ENCODE data around the gene VPS45.

Gene VPS45

GRCh38 chr1:150068109-150068435, 496 bp downstream of the VPS45 start:
- no peaks in the 10 kb centered on the region for H3K9me3 ChIP-seq (ENCODE audit: control insufficient read depth, low read length)
- no peaks in the 10 kb centered on the region for H3K4me1 ChIP-seq (ENCODE audit: control insufficient read depth, insufficient read depth, low read length, poor library complexity, severe bottlenecking)
- no peak for DNase-seq
- peak overlapping the region; percentile 71 for H3K27ac ChIP-seq (ENCODE audit: insufficient read depth, low read length, poor library complexity, severe bottlenecking)
- no peaks in the 10 kb centered on the region for H3K27me3 ChIP-seq (replicated peaks; ENCODE audit: control insufficient read depth, insufficient read depth, low read length, poor library complexity, severe bottlenecking)
- no peaks in the 10 kb centered on the region for H3K36me3 ChIP-seq (ENCODE audit: control insufficient read depth, insufficient read depth, low read length)
- H3K4me3 ChIP-seq (ENCODE audit: insufficient read depth, low read depth, low read length, poor library complexity, severe bottlenecking): peak overlapping the region; percentile 76

GRCh38 chr1:150069923-150070322, 2.3 kb downstream of the VPS45 start:
- peaks cover 2% of the 10 kb centered on the region for H3K36me3 ChIP-seq (ENCODE audit: control insufficient read depth, insufficient read depth, low read length)
- H3K4me3 ChIP-seq (ENCODE audit: insufficient read depth, low read depth, low read length, poor library complexity, severe bottlenecking): no peak overlapping the region
- H3K9me3 ChIP-seq (ENCODE audit: control insufficient read depth, low read length): no peaks in the 10 kb centered on the region
- no peaks in the 10 kb centered on the region for H3K4me1 ChIP-seq (ENCODE audit: control insufficient read depth, insufficient read depth, low read length, poor library complexity, severe bottlenecking)
- DNase-seq: no peak
- H3K27ac ChIP-seq (ENCODE audit: insufficient read depth, low read length, poor library complexity, severe bottlenecking): no peak overlapping the region
- no peaks in the 10 kb centered on the region for H3K27me3 ChIP-seq (replicated peaks; ENCODE audit: control insufficient read depth, insufficient read depth, low read length, poor library complexity, severe bottlenecking)

- H3K36me3 ChIP-seq (ENCODE audit: control insufficient read depth, insufficient read depth, low read length): peaks cover 2% of the 10 kb centered on the region
- H3K4me3 ChIP-seq (ENCODE audit: insufficient read depth, low read depth, low read length, poor library complexity, severe bottlenecking): no peak overlapping the region
- H3K9me3 ChIP-seq (ENCODE audit: control insufficient read depth, low read length): no peaks in the 10 kb centered on the region
- no peak overlapping the region for H3K27ac ChIP-seq (ENCODE audit: insufficient read depth, low read length, poor library complexity, severe bottlenecking)
- no peaks in the 10 kb centered on the region for H3K27me3 ChIP-seq (replicated peaks; ENCODE audit: control insufficient read depth, insufficient read depth, low read length, poor library complexity, severe bottlenecking)
- H3K4me1 ChIP-seq (ENCODE audit: control insufficient read depth, insufficient read depth, low read length, poor library complexity, severe bottlenecking): no peaks in the 10 kb centered on the region
- DNase-seq: no peak
Observed at GRCh38 chr1:150072959-150073358, 5.4 kb downstream of the VPS45 start.

GRCh38 chr1:150073516-150073915, 5.9 kb downstream of the VPS45 start:
- H3K36me3 ChIP-seq (ENCODE audit: control insufficient read depth, insufficient read depth, low read length): peaks cover 2% of the 10 kb centered on the region
- no peak overlapping the region for H3K27ac ChIP-seq (ENCODE audit: insufficient read depth, low read length, poor library complexity, severe bottlenecking)
- H3K4me1 ChIP-seq (ENCODE audit: control insufficient read depth, insufficient read depth, low read length, poor library complexity, severe bottlenecking): no peaks in the 10 kb centered on the region
- H3K27me3 ChIP-seq (replicated peaks; ENCODE audit: control insufficient read depth, insufficient read depth, low read length, poor library complexity, severe bottlenecking): no peaks in the 10 kb centered on the region
- H3K9me3 ChIP-seq (ENCODE audit: control insufficient read depth, low read length): no peaks in the 10 kb centered on the region
- DNase-seq: no peak
- no peak overlapping the region for H3K4me3 ChIP-seq (ENCODE audit: insufficient read depth, low read depth, low read length, poor library complexity, severe bottlenecking)

- H3K9me3 ChIP-seq (ENCODE audit: control insufficient read depth, low read length): no peaks in the 10 kb centered on the region
- H3K27me3 ChIP-seq (replicated peaks; ENCODE audit: control insufficient read depth, insufficient read depth, low read length, poor library complexity, severe bottlenecking): no peaks in the 10 kb centered on the region
- peak in 1 of 3 donors; percentile 5 for DNase-seq
- no peak overlapping the region for H3K27ac ChIP-seq (ENCODE audit: insufficient read depth, low read length, poor library complexity, severe bottlenecking)
- peaks cover 2% of the 10 kb centered on the region for H3K36me3 ChIP-seq (ENCODE audit: control insufficient read depth, insufficient read depth, low read length)
- peaks cover 4% of the 10 kb centered on the region for H3K4me1 ChIP-seq (ENCODE audit: control insufficient read depth, insufficient read depth, low read length, poor library complexity, severe bottlenecking)
- no peak overlapping the region for H3K4me3 ChIP-seq (ENCODE audit: insufficient read depth, low read depth, low read length, poor library complexity, severe bottlenecking)
Observed at GRCh38 chr1:150076066-150076465, 8.5 kb downstream of the VPS45 start.

GRCh38 chr1:150076985-150077384, 9.4 kb downstream of the VPS45 start:
- Histone ChIP-seq H3K27me3 (replicated peaks; ENCODE audit: control insufficient read depth, insufficient read depth, low read length, poor library complexity, severe bottlenecking) (no peaks in the 10 kb centered on the region), H3K4me3 (ENCODE audit: insufficient read depth, low read depth, low read length, poor library complexity, severe bottlenecking) (no peak overlapping the region), H3K27ac (ENCODE audit: insufficient read depth, low read length, poor library complexity, severe bottlenecking) (no peak overlapping the region), H3K36me3 (ENCODE audit: control insufficient read depth, insufficient read depth, low read length) (peaks cover 7% of the 10 kb centered on the region), H3K4me1 (ENCODE audit: control insufficient read depth, insufficient read depth, low read length, poor library complexity, severe bottlenecking) (peaks cover 4% of the 10 kb centered on the region), H3K9me3 (ENCODE audit: control insufficient read depth, low read length) (no peaks in the 10 kb centered on the region)
- DNase-seq: no peak

GRCh38 chr1:150080784-150081183, 13.2 kb downstream of the VPS45 start:
- peaks cover 4% of the 10 kb centered on the region for H3K4me1 ChIP-seq (ENCODE audit: control insufficient read depth, insufficient read depth, low read length, poor library complexity, severe bottlenecking)
- H3K36me3 ChIP-seq (ENCODE audit: control insufficient read depth, insufficient read depth, low read length): peaks cover 16% of the 10 kb centered on the region

GRCh38 chr1:150082494-150082893, 14.9 kb downstream of the VPS45 start:
- H3K36me3 ChIP-seq (ENCODE audit: control insufficient read depth, insufficient read depth, low read length): peaks cover 16% of the 10 kb centered on the region
- H3K27ac ChIP-seq (ENCODE audit: insufficient read depth, low read length, poor library complexity, severe bottlenecking): no peak overlapping the region
- H3K4me1 ChIP-seq (ENCODE audit: control insufficient read depth, insufficient read depth, low read length, poor library complexity, severe bottlenecking): peaks cover 4% of the 10 kb centered on the region
- no peaks in the 10 kb centered on the region for H3K27me3 ChIP-seq (replicated peaks; ENCODE audit: control insufficient read depth, insufficient read depth, low read length, poor library complexity, severe bottlenecking)
- no peak overlapping the region for H3K4me3 ChIP-seq (ENCODE audit: insufficient read depth, low read depth, low read length, poor library complexity, severe bottlenecking)
- DNase-seq: no peak
- H3K9me3 ChIP-seq (ENCODE audit: control insufficient read depth, low read length): no peaks in the 10 kb centered on the region

More at GRCh38 chr1:150080784-150081183, 13.2 kb downstream of the VPS45 start:
- Histone ChIP-seq H3K27ac (ENCODE audit: insufficient read depth, low read length, poor library complexity, severe bottlenecking) (no peak overlapping the region), H3K27me3 (replicated peaks; ENCODE audit: control insufficient read depth, insufficient read depth, low read length, poor library complexity, severe bottlenecking) (no peaks in the 10 kb centered on the region), H3K4me3 (ENCODE audit: insufficient read depth, low read depth, low read length, poor library complexity, severe bottlenecking) (no peak overlapping the region), H3K9me3 (ENCODE audit: control insufficient read depth, low read length) (no peaks in the 10 kb centered on the region)
- no peak for DNase-seq

GRCh38 chr1:150083907-150084306, 16.3 kb downstream of the VPS45 start:
- Histone ChIP-seq H3K27me3 (replicated peaks; ENCODE audit: control insufficient read depth, insufficient read depth, low read length, poor library complexity, severe bottlenecking) (no peaks in the 10 kb centered on the region), H3K27ac (ENCODE audit: insufficient read depth, low read length, poor library complexity, severe bottlenecking) (no peak overlapping the region), H3K4me3 (ENCODE audit: insufficient read depth, low read depth, low read length, poor library complexity, severe bottlenecking) (no peak overlapping the region), H3K36me3 (ENCODE audit: control insufficient read depth, insufficient read depth, low read length) (peaks cover 16% of the 10 kb centered on the region), H3K9me3 (ENCODE audit: control insufficient read depth, low read length) (no peaks in the 10 kb centered on the region), H3K4me1 (ENCODE audit: control insufficient read depth, insufficient read depth, low read length, poor library complexity, severe bottlenecking) (peaks cover 4% of the 10 kb centered on the region)
- no peak for DNase-seq

- no peak for DNase-seq
- Histone ChIP-seq H3K27ac (ENCODE audit: insufficient read depth, low read length, poor library complexity, severe bottlenecking) (no peak overlapping the region), H3K9me3 (ENCODE audit: control insufficient read depth, low read length) (no peaks in the 10 kb centered on the region), H3K4me3 (ENCODE audit: insufficient read depth, low read depth, low read length, poor library complexity, severe bottlenecking) (no peak overlapping the region), H3K27me3 (replicated peaks; ENCODE audit: control insufficient read depth, insufficient read depth, low read length, poor library complexity, severe bottlenecking) (no peaks in the 10 kb centered on the region), H3K36me3 (ENCODE audit: control insufficient read depth, insufficient read depth, low read length) (peaks cover 16% of the 10 kb centered on the region), H3K4me1 (ENCODE audit: control insufficient read depth, insufficient read depth, low read length, poor library complexity, severe bottlenecking) (peaks cover 4% of the 10 kb centered on the region)
Observed at GRCh38 chr1:150085406-150085805, 17.8 kb downstream of the VPS45 start.

GRCh38 chr1:150087415-150087814, 19.8 kb downstream of the VPS45 start:
- H3K4me3 ChIP-seq (ENCODE audit: insufficient read depth, low read depth, low read length, poor library complexity, severe bottlenecking): no peak overlapping the region
- H3K27me3 ChIP-seq (replicated peaks; ENCODE audit: control insufficient read depth, insufficient read depth, low read length, poor library complexity, severe bottlenecking): no peaks in the 10 kb centered on the region
- no peak overlapping the region for H3K27ac ChIP-seq (ENCODE audit: insufficient read depth, low read length, poor library complexity, severe bottlenecking)
- H3K36me3 ChIP-seq (ENCODE audit: control insufficient read depth, insufficient read depth, low read length): peaks cover 8% of the 10 kb centered on the region
- H3K9me3 ChIP-seq (ENCODE audit: control insufficient read depth, low read length): no peaks in the 10 kb centered on the region
- no peak for DNase-seq
- peaks cover 3% of the 10 kb centered on the region for H3K4me1 ChIP-seq (ENCODE audit: control insufficient read depth, insufficient read depth, low read length, poor library complexity, severe bottlenecking)

Data from effector memory CD4-positive, alpha-beta T cell (primary cell).